Right cardiac atrium (tissue), 5 donors: ENCODE results near the gene NIPA2. TPM values are rescaled to one million over a fixed set of nuclear protein-coding genes. Genes with fewer than 3 reads are reported as not detected.
A peak's percentile ranks its signal among the peaks of the same experiment; 100 is the strongest.

ENCODE experiments used
- ATAC-seq, 2 donors: fragments of 200-7000 bp; cut with Tn5 transposase; one replicate each; pipeline versions ENCODE4 v1.8.0 to v1.9.1; 2020; ENCODE audit warnings: moderate library complexity in 2 of 2, mild to moderate bottlenecking in 1 of 2
- DNase-seq, 3 donors: peaks; one replicate each; pipeline ENCODE4 v3.0.0-alpha.2; 2020
- H3K27ac ChIP-seq: one replicate; pipeline ENCODE4 v1.5.1; 2013; ENCODE audit warnings: mild to moderate bottlenecking, low read length, control low read depth, moderate library complexity
- H3K27me3 ChIP-seq: one replicate; pipeline ENCODE4 v1.6.1; 2013; ENCODE audit not compliant: control insufficient read depth, insufficient read depth
- H3K4me1 ChIP-seq: one replicate; pipeline ENCODE4 v1.6.1; 2013; ENCODE audit warnings: low read length; ENCODE audit not compliant: control insufficient read depth, insufficient read depth
- H3K4me3 ChIP-seq: one replicate; pipeline ENCODE4 v1.5.1; 2013; ENCODE audit warnings: low read length, control low read depth
- H3K9me3 ChIP-seq: one replicate; pipeline ENCODE4 v1.6.1; 2013; ENCODE audit warnings: low read length; ENCODE audit not compliant: control insufficient read depth
- WGBS: extraction: QIAGEN DNeasy Blood & Tissue Kit; methylation state at CpG from one replicate; pipeline ENCODE4 v1.1.7; 2013; 5-methylcytosine and 5-hydroxymethylcytosine counted together
- intact Hi-C, 4 donors: fragments of 100-400 bp; cut with DNase I; formaldehyde crosslinking; loops; one replicate each; pipeline versions ENCODE4 v1.11.0 to v1.14.0; 2022 to 2023
- polyA plus RNA-seq: library from polyadenylated mRNA; stranded (reverse); fragments of 200-250 nt; gene quantifications from one replicate; pipeline ENCODE4 v1.2.3, GENCODE V29; 2013
- total RNA-seq, 4 donors: library from RNA; stranded (reverse); fragmentation: NEBNext Ultra II Directional; extraction: Animal tissue kit (Norgen Biotek cat#: 25700); gene quantifications; one replicate each; pipeline ENCODE4 v1.2.1, GENCODE V29; 2021
- donor health status: healthy with polysubstance abuse.
- donor health status: DM: no; HTN: yes; CAD: no.
- donor health status: DM: no; HTN: no; CAD: no.
- donor health status: DM: no; HTN: yes; CAD: no; lungs with severe emphysema.
- donor health status: DM: yes; HTN: yes; CAD: no.

Gene NIPA2
- total and polyA plus RNA-seq, 5 donors = 9.9 to 29.9 (median 23.8) TPM

- ATAC-seq (no peak), DNase-seq (no peak)
- Histone ChIP-seq H3K27me3 (no peaks in the 10 kb centered on the region), H3K27ac (no peak overlapping the region), H3K4me1 (no peaks in the 10 kb centered on the region), H3K9me3 (no peaks in the 10 kb centered on the region), H3K4me3 (no peak overlapping the region)
- intact Hi-C loops = no loop called here
- WGBS = 92% methylated on average over 14 of the region's 14 CpGs
Measured at GRCh38 chr15:22889146-22889818, 50.8 kb downstream of the NIPA2 start.

GRCh38 chr15:22890296-22890695, 51.8 kb downstream of the NIPA2 start:
- H3K4me3 ChIP-seq = no peak overlapping the region
- intact Hi-C loops = no loop called here
- H3K4me1 ChIP-seq = no peaks in the 10 kb centered on the region
- ATAC-seq = no peak
- no peaks in the 10 kb centered on the region for H3K27me3 ChIP-seq
- H3K9me3 ChIP-seq = no peaks in the 10 kb centered on the region
- no peak overlapping the region for H3K27ac ChIP-seq
- 91% methylated on average over 11 of the region's 11 CpGs for WGBS
- DNase-seq = no peak

- ATAC-seq (no peak), DNase-seq (no peak)
- no peaks in the 10 kb centered on the region for H3K27me3 ChIP-seq
- H3K4me3 ChIP-seq = no peak overlapping the region
- no peak overlapping the region for H3K27ac ChIP-seq
- no peaks in the 10 kb centered on the region for H3K9me3 ChIP-seq
- 85% methylated on average over 33 of the region's 33 CpGs for WGBS
- intact Hi-C loops = no loop called here
- no peaks in the 10 kb centered on the region for H3K4me1 ChIP-seq
Measured at GRCh38 chr15:22891426-22892210, 53.2 kb downstream of the NIPA2 start.

- ATAC-seq (no peak), DNase-seq (no peak)
- Histone ChIP-seq H3K9me3 (no peaks in the 10 kb centered on the region), H3K4me1 (no peaks in the 10 kb centered on the region), H3K4me3 (no peak overlapping the region), H3K27ac (no peak overlapping the region), H3K27me3 (no peaks in the 10 kb centered on the region)
- intact Hi-C loops = no loop called here
- 83% methylated on average over 9 of the region's 9 CpGs for WGBS
Measured at GRCh38 chr15:22892333-22892732, 53.9 kb downstream of the NIPA2 start.

GRCh38 chr15:22893081-22893480, 54.6 kb downstream of the NIPA2 start:
- Histone ChIP-seq H3K4me3 (no peak overlapping the region), H3K27me3 (no peaks in the 10 kb centered on the region), H3K9me3 (no peaks in the 10 kb centered on the region), H3K27ac (no peak overlapping the region), H3K4me1 (no peaks in the 10 kb centered on the region)
- no peak for DNase-seq
- no peak for ATAC-seq
- 94% methylated on average over 17 of the region's 17 CpGs for WGBS
- intact Hi-C loops = no loop called here

- Histone ChIP-seq H3K9me3 (no peaks in the 10 kb centered on the region), H3K4me3 (no peak overlapping the region), H3K27ac (no peak overlapping the region), H3K4me1 (no peaks in the 10 kb centered on the region), H3K27me3 (no peaks in the 10 kb centered on the region)
- DNase-seq = peak in 1 of 3 donors; percentile 20
- WGBS = 95% methylated on average over 13 of the region's 13 CpGs
- intact Hi-C loops = no loop called here
- ATAC-seq = no peak
Measured at GRCh38 chr15:22893881-22894280, 55.4 kb downstream of the NIPA2 start.

GRCh38 chr15:22895465-22896190, 57.2 kb downstream of the NIPA2 start:
- peak; percentile 24 to 26 for ATAC-seq
- Histone ChIP-seq H3K27ac (no peak overlapping the region), H3K4me3 (no peak overlapping the region), H3K9me3 (no peaks in the 10 kb centered on the region), H3K27me3 (no peaks in the 10 kb centered on the region), H3K4me1 (no peaks in the 10 kb centered on the region)
- WGBS = 97% methylated on average over 10 of the region's 10 CpGs
- DNase-seq = no peak
- intact Hi-C loops = no loop called here

- Histone ChIP-seq H3K27me3 (no peaks in the 10 kb centered on the region), H3K4me1 (no peaks in the 10 kb centered on the region), H3K4me3 (no peak overlapping the region), H3K27ac (no peak overlapping the region), H3K9me3 (no peaks in the 10 kb centered on the region)
- WGBS = 95% methylated on average over 11 of the region's 11 CpGs
- intact Hi-C loops = no loop called here
- no peak for ATAC-seq
- DNase-seq = no peak
Measured at GRCh38 chr15:22902046-22902445, 63.6 kb downstream of the NIPA2 start.

- Histone ChIP-seq H3K27me3 (no peaks in the 10 kb centered on the region), H3K4me1 (no peaks in the 10 kb centered on the region), H3K9me3 (no peaks in the 10 kb centered on the region), H3K4me3 (no peak overlapping the region), H3K27ac (no peak overlapping the region)
- no peak for ATAC-seq
- no peak for DNase-seq
- WGBS = 79% methylated on average over 12 of the region's 12 CpGs
- intact Hi-C loops = no loop called here
Measured at GRCh38 chr15:22902578-22902977, 64.1 kb downstream of the NIPA2 start.

GRCh38 chr15:22902981-22903380, 64.5 kb downstream of the NIPA2 start:
- no peak for ATAC-seq
- intact Hi-C loops = no loop called here

GRCh38 chr15:22903427-22903826, 65.0 kb downstream of the NIPA2 start:
- no peak overlapping the region for H3K4me3 ChIP-seq
- WGBS = 89% methylated on average over 18 of the region's 18 CpGs
- no peaks in the 10 kb centered on the region for H3K9me3 ChIP-seq
- no peaks in the 10 kb centered on the region for H3K27me3 ChIP-seq
- intact Hi-C loops = no loop called here
- ATAC-seq (no peak), DNase-seq (no peak)
- H3K4me1 ChIP-seq = no peaks in the 10 kb centered on the region
- H3K27ac ChIP-seq = no peak overlapping the region

More at GRCh38 chr15:22902981-22903380, 64.5 kb downstream of the NIPA2 start:
- 95% methylated on average over 11 of the region's 11 CpGs for WGBS
- H3K4me1 ChIP-seq = no peaks in the 10 kb centered on the region
- no peak overlapping the region for H3K4me3 ChIP-seq
- no peaks in the 10 kb centered on the region for H3K27me3 ChIP-seq
- DNase-seq = no peak
- H3K27ac ChIP-seq = no peak overlapping the region
- no peaks in the 10 kb centered on the region for H3K9me3 ChIP-seq
